Measurements from ENCODE around the gene MNX1.

The MNX1 gene

DNA sequence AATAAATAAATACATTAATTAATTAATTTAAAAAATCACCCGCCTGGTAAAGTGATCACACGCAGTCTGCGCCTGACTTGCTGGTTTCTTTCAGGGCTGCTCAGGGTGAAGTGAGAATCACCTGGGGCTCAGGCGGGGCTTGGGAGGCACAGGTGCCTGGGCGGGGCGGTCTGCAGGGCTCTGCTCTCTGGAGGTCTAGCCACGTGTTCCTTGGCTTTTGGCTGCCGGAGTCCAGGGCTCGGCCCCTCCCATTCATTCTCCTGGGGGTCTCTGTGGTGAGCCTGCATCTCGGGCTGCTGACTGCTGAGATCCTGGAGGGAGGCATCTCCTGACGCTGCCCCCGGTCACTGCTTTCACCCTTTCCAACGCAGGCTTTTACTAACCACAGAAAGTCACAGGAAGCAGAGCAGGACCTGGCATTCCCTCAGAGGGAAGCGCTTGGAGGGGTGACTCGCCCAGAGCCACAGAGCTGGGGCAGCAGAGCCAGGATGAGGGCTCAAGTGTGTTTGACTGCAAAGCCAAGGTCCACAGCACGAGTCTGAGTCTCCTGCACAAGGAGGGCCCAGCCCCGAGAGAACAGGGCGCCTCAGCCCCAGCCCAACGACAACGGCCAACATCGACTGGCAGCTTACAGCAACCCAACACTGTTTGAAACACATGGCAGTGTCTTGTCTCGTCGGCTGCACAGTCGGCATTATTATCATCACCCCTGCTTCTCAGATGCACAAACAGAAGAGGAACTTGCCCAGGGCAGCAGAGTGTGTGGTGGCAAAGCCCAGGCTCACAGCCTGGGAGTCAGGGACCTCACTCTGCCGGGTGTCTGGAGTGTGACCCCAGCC is 22.4 kb upstream of the MNX1 start:
- DNase-seq (ENCODE audit: low read depth, low spot score), result no peak

DNA sequence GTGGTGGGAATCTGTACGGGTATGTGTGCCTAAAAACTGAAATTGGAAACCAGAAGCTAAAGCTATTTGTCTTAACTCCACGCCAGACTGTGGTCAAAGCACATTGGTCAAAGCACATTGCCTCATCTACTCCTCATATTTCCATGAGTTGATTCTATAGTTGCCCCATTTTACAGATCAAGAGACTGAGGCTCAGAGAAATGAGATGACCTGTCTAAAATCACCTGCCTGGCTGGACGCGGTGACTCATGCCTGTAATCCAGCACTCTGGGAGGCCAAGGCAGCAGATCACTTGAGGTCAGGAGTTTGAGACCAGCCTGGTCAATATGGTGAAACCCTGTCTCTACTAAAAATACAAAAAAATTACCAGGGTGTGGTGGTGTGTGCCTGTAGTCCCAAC is 21.7 kb upstream of the MNX1 start:
- no peak for DNase-seq (ENCODE audit: low read depth, low spot score)

DNA sequence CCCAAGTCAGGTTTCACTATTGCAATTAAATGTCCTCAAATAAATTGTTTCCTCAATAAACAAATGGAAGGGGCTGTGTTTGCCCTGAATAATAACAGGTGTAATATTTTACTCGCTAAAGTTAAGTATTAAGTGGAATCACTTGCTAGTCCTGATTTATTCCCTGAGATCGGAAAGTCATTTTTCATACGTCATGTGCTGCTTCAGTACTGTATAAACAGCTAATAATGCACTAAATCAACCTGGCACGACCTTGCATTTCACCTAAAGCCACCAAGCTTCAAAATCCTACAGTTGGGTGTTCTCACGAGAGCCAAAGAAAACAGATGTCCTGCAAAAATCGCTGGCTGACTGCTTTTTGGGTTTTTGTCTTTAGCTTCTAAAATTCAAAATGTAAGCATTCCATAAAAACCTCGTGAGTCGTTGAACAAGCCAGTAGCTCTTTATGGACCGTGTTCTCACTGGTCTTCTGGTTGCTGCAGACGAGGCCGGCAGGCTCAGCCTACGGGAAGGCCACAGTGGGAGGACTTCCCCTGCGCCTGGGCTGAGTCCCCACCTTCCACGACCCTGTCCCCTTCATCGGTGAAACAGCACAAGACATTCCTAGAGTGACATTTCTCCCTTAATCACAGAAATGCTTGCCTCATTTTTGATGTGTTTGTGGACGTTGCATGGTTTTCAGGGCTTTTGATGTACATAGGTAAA is 17.9 kb upstream of the MNX1 start:
- DNase-seq (ENCODE audit: low read depth, low spot score), result no peak

DNA sequence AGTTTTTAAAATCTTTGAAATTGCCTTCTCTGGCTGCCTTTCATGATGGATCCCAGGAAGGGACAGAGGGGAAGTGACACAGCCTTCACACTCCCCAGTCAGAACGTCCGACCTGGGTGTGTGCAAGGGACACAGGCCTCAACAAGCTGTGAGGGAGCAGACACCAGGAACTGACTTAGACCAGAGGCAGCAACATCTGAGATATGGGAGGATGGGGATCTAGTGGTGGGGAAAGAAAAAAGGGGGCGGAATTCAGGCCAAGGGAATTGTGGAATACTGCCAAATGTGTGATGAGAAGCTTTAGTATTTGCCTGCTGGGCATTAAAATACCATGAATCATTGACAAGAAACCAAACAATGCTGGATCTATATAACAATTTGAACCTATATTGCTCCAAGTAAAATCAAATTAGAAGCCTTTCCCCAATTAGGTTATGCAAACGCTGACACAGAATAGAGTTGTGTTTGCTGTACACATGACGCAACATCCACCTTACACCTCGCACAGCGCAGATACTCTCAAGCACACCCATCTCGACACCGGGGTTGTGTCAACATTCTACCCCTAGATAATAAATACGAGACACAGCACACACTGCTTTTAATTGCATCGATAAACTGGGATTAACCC is 17.2 kb upstream of the MNX1 start:
- no peak for DNase-seq (ENCODE audit: low read depth, low spot score)

DNA sequence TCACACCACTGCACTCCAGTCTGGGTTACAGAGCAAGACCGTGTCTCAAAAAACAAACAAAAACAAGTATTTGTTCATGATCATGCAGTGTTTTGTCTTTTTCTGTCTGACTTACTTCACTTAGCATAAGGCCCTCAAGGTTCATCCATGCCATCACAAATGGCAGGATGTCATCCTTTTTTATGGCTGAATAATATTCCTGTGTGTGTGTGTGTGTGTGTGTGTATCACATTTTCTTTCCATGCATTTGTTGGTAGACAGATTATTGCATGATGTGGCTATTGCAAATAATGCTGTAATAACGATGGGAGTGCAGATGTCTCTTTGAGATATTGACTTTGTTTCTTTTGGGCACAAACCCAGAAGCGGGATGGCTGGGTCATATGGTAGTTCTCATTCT is 14.3 kb upstream of the MNX1 start:
- no peak for DNase-seq (ENCODE audit: low read depth, low spot score)

DNA sequence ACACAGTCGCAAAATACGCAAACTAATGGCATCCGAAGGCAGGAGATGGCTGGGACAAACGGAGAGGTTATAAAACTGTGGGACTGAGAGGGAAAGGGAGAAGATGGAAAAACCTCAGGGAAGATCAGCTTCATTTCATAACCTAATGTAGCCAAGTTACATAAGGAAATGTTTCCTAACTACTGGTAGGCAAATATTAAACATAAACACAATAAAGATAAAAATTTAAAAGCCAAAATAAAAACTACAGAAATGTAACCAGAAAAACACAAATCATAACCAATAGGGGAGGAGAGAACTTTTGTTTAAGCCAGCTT is 13.1 kb upstream of the MNX1 start:
- DNase-seq (ENCODE audit: low read depth, low spot score), result no peak

DNA sequence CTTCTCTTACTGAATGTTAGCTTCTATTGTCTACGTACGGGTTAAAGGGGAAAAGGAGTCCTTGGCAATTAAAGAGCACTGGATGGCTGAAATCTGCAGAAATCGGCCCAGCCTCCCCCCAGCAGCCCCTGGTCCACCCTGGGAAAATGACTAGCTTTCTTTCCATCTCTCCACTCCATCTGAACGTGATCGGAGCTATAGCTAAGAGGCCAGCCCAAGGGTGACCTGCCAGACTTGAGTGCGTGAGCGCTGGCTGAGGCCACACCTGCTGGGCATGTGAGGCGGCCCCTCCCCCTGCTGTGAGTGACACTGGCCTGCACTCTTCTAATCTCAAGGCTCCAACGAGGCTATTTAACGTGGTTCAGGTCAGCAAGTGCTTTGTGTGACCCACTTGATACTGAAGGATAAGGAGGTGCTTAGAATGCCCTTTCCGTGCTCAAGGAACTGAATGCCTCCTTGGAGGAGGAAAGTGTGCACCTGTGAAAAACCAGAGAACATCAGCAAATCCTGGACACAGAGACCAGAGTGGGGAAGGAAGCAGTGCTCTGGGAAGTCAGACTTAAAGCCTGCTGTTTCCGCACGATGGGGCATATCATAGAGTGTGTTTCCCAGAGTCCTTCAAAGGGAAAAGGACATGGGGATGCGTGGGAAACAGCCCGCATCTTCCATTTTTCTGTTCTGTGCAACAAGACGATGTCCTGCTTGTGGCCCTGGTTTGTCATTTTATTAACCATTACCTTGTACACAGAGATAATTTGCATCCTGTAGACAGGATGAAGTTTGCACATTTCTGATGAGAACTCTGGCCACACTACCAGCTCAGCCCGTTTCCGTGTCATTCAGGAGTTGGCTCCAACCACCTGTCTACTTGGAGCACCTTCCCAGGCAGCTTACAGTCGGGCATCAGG is 12.5 kb upstream of the MNX1 start:
- DNase-seq (ENCODE audit: low read depth, low spot score), result no peak

DNA sequence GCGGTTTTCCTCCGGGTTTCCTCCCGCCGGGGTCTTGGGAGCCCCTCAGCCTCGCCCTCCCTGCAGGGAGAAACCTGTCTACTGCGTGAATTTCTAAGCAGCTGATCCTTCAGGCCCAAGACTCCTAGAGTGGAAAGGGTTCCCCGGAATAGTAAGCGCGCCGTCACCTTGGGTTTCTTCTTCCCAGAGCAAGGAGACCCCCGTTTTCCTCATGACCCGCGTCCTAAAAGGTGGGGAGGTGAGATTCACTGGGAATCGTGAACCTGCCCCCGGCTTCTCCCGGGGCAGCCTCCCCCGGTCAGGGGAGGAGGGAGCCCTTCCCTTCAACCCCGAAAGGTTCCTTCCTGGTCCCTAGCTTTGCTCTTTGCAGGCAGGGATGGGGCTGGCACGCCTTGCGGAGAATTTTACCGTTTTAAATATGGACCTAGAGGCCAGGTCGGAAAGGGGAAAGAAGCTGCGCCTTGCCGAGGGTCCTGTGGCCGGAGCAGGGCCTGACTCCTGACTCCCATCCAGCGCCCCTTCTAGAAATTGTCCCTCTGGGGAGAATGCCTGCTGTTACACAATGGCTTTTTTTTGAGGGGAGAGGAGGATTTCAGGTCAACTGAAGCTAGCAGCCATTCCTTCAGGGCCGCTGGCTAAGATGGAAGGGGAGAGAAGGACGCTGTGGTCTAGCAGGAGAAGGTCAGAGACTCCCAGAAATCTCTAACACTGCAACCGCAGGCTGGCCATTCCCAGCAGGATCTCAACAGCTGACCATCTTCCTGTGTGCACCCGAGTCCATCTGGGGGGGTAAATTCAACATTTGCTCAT is 11.6 kb upstream of the MNX1 start:
- no peak for DNase-seq (ENCODE audit: low read depth, low spot score)

DNA sequence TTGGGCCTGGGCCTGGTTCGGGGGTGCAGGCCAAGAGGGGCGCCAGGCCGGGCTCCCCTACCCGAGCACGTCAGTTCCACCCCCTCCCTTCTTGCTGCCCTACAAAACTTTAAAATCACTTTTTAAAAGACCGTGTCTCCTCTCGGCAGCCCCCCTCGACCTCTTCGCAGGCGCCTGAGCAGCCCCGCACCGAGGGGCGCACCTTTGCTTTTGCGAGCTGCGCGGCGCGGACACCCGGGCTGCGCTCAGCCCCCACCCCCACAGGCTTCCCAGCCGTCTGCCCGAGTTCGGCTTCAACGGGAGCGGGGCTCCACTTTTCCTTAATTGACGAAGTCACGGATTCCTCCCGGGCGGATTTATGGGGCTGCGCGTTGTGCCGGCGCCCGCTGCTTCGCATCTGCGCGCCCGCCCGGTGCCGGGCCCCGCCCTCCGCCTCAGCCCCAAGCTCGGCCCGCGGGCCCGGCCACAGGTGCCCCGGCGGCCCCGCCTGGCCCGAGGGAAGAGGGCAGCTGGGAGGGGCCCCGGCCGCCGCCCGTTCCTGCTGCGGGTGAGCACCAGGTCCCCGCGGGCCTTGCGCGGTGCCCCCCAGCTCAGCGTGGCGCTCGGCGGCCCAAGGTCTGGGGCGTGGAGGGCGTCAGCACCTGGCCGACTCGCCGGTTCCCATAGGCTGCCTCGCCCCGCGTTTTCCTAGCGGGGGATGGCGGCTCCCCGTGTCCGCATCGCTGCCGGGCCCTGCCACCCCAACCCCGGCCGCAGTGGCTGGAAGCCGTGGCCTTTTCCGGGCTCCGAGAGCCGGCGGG is 10.8 kb upstream of the MNX1 start:
- no peak for DNase-seq (ENCODE audit: low read depth, low spot score)

DNA sequence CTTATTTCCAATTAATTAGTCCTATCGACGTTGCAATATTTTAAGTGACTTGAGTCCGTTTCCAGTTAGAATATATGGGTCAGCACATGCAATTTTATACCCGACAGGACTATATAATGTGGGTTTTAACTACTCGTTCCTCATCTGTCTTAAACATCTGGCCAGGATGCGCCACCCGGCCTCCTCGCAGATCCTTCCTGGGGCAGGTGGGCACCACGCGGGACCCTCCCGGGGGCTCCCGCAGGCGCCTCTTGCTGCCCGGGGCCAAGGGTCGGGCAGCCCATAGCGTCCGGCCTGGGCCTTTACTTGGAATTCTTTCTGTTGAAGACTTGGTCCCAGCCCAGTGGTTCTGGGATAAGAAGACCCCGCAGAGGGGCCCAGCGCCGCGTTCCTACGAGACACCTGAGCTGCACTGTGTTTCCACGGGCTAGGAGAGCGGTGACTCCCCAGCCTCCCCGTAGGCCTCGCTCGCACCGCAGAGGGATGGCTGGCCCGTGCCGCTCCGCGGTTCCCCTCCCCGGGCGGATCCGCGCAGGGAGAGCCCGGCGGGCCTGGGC is 10.1 kb upstream of the MNX1 start:
- no peak for DNase-seq (ENCODE audit: low read depth, low spot score)

DNA sequence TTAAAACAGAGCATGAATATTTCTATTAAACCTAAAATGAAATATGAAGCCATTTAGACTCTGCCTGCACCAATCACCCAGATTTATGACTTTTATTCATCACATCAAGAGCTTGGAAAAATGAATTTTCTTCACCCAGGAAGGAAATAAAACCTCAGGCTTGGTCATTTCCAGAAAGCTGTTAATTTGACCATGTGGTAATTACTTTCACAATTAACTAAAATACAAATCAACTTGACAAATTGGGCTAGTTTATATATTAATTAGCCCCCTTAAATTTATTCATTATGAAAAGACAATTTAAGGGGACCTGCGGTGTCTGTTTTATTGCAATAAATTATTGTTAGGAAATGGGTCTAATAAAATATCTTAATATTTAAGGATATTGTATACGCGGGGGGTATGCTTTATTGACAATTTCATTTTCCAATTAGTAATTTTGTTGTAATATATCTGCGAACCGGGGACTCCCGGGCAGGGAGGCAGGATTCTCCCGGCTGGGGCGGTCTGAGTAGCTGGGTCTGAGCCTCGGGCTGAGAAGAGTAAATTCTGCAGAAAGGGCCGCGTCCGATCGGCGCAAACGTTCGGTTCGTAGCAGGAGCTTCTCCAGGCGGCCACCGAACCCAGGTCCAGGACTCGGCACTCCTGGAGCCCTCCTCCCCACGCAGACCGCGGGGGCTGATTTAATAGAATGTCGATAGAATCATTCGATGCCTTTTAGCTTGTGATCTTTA is 9.4 kb upstream of the MNX1 start:
- DNase-seq (ENCODE audit: low read depth, low spot score), result no peak

DNA sequence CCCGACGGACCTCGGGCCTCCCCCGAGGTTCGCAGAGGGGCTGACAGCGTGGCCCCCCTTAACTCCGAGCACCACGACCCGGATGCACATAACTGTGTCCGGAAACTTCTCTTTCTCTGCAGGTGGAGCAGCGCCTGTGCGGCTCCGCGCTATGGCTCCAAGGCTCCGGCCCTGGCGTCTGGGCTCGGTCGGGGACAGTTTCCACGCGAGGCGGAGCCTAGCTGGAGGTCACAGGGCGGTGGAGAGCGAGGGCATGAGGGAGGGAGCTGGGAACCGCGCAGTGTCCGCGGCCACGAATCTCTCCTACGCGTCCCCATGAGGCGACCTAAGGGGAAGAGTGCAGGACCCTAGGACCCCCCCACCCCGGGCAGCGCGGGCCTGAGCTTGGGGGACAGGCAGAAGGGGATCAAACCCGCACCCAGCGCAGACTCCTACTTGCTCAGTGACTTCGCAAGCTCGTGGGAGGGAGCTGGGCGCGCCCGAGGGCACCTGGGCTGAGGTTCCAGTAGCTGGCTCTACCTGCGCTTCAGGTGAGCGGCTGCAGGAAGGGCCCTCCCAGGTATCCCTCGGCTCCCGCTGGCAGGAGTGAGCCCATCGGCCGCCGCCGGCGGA is 8.6 kb upstream of the MNX1 start:
- DNase-seq (ENCODE audit: low read depth, low spot score), result no peak

DNA sequence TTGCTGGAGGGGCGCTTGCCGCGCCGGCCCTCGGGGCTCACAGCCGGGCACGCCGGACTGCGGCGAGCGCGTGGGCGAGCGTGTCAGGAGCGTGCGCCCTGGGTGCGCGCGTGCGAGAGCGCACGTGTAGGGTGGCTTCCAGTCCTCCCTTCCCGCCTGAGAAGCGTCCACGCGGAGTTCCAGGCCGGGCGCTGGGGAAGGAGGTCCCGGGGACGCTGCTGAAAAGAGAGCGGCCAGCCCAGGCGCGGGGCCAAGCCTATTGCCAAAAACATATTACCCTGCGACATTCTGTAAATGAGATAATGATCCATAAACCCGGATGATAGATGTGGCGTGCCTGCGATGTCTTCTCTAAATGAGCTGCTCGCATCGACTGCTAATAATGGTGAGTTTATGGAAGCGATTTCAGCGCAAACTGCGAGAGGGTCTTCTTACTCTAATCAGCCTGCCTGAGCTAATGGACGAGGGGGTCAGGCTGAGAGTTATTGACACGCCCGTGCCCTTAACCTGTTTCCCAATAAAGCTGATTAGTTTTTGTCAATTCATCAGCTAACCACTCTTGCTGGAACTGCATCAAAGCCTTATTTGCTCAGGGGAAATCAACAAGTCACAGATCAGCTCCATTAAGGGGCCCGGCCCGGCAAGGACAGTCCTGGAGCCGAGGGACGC is 8.0 kb upstream of the MNX1 start:
- no peak for DNase-seq (ENCODE audit: low read depth, low spot score)

DNA sequence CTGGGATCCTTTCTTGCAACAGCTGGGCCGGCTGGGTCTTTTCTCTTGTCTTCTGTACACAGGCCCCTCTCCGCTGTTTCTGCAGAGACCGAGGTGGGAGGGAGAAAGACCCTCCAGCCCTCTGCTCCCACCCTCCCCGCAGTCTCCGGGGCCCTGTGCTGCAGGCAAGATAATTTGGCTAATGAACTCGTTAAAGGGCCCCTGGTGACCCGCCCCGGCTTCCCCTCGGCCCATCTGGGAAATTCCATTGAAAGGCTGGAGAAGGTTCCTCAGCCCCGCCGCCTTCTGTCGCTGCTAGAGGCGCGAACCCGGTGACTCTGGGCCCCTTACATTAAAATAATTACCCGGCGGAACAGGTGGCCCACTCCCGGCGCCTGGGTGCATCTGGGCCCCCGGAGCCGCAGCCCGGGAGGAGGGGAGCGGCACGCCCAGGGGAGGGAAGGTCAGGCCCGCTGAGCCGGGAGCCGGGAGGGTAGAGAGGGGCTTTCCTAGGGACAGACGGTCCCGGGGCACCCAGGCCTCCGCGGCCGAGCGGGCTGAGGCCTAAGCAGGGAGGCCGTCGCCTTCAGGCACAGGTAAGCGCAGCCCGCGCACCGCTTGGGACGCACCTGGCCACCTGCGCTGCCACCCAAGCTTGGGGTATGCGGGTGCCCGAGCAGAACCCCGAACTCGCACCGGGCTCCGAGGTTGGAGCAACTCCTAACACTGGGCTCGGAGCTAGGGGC is 7.3 kb upstream of the MNX1 start:
- DNase-seq (ENCODE audit: low read depth, low spot score), result no peak

DNA sequence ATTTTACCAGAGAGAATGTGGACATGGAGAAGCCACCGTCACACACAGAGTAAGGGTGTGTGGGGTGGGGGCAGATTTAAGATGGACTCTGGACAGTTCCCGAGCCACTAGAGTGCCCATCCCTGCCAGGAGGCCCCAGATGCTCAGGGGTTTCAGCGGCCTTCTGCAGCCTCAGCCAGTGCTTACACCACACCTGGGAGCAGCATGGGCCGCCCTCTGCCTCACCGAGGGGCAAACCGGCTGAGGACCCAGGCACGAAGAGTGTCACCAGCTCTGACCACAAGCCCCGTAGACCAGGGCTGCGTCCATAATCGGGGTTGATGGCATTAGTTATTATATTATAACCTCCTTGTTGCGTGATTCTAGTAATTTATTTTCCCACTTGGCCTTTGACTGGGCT is 6.7 kb upstream of the MNX1 start:
- DNase-seq (ENCODE audit: low read depth, low spot score), result no peak

DNA sequence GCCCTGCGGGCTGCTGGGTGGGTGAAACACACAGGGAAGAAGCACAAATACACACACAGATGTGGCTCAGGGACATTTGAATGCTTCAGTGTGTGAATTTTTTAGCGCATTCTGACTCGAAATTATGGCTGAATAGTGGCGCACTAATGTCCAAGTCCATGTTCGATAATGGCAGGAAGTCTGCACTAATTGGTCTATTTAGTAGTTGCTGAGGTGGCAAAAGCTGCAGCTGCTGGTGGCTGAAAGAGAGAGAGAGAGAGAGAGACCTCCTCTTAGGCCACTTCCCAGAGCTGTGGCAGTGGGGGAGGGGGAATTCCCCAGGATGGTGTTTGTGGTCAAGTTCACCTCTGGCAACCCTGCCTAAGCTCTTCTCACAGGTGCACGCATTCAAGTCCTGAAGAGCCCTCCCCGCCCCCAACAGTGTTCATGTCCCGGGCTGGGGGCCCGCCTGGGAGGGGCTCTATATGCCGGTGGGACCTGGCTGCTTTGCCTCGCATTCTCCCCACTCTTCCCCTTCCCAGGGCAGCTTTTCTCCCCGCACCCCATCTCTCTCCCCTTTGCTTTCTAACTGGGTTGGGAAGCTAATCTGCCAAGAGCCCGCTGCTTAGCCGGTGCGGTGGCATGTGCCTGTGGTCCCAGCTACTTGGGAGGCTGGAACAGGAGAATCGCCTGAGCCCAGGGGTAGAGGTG is 6.0 kb upstream of the MNX1 start:
- DNase-seq (ENCODE audit: low read depth, low spot score), result no peak

DNA sequence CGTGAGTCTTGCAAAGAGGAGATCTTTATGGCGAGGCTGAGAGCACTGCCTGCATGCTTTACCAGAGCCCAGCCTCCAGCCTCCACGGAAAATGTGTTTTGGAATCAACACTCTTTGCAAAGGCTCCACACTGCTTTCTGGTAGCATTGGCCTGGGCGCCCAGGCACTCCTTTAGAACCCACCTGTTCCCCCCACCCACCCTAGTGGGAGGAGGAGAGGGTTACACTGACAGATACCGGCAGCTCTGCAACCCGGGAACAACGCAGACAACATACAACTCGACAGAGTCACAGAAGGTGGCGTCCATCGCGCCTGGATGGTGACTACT is 5.5 kb upstream of the MNX1 start:
- DNase-seq (ENCODE audit: low read depth, low spot score), result no peak

Data from activated CD4-positive, CD25-positive, alpha-beta regulatory T cell treated with anti-CD3 and anti-CD28 coated beads, Interleukin-2, amount 50 U/mL, for 16 hours (primary cell).